ENCODE measurements around the gene LTBP2. TPM values are rescaled to one million over a fixed set of nuclear protein-coding genes. Genes with fewer than 3 reads are reported as not detected.

LTBP2 gene
- total and polyA plus RNA-seq, 2 of the 13 experiments (the other 11 are each of a cell fraction or from before 2014, with no cell fraction given) = 0.20 to 0.41 TPM

DNA sequence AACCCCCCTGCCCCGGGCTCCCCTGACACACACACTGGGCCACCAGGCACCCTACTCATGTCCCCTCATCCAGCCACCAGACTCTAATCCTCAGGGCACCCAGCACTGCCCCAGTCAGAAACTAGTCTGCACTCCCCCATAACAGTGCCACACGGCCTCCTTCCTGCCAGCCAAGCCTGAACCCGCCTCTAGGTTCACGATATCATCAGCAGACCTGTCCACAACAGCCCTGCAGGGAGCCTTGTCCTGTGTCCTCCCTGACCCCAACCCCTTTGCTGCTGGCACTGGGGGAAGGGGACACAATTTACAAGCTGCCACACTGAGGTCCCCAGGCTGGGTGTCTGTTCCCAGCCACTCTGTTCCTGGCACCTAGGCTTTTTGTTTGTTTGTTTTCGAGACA, 33.6 kb downstream of the LTBP2 start:
- Histone ChIP-seq H3K4me1 (ENCODE audit: insufficient read depth, low read length) (peaks cover 2% of the 10 kb centered on the region), H3K9ac (ENCODE audit: insufficient read depth, low read depth, low read length) (no peak overlapping the region), H3K36me3 (replicated peaks in 1 of 2; ENCODE audit: control insufficient read depth in 1 of 2, insufficient read depth in 2 of 2, low read length in 2 of 2) (no peaks in the 10 kb centered on the region), H4K20me1 (ENCODE audit: insufficient read depth, low read length) (no peaks in the 10 kb centered on the region), H2AFZ (ENCODE audit: low read length) (no peak overlapping the region), H3K27ac (ENCODE audit: extremely low read length, insufficient read depth, low read length) (no peak overlapping the region), H3K27me3 (ENCODE audit: control insufficient read depth in 1 of 2, insufficient read depth in 2 of 2, low read length in 2 of 2) (peaks cover 0 to 4% of the 10 kb centered on the region in 2 experiments; a peak in 2 of 5 replicates), H3K4me3 (replicated peaks in 1 of 3; ENCODE audit: insufficient read depth in 1 of 3, low read depth in 2 of 3, low read length in 3 of 3) (no peak overlapping the region), H3K79me2 (ENCODE audit: insufficient read depth, low read length) (no peaks in the 10 kb centered on the region), H3K4me2 (ENCODE audit: low read depth, low read length) (no peak overlapping the region), H3K9me3 (ENCODE audit: low read length) (no peaks in the 10 kb centered on the region)
- ChIA-PET POLR2A (no interaction called here), CTCF (ENCODE audit: low intra/inter-chr PET ratio, low total read pairs) (no interaction called here)
- TF ChIP-seq BORCS8-MEF2B (CRISPR knock-in tag; IDR thresholded peaks at IDR 0.05) = no peak
- no peak for TF ChIP-seq KDM6A (CRISPR knock-in tag; IDR thresholded peaks at IDR 0.05; ENCODE audit: low read depth)
- no peak for TF ChIP-seq ETV6 (CRISPR knock-in tag; conservative IDR thresholded peaks at IDR 0.05)
- no peak for TF ChIP-seq WIZ (CRISPR knock-in tag; IDR thresholded peaks at IDR 0.05)
- no peak for TF ChIP-seq ZBTB39 (CRISPR knock-in tag; IDR thresholded peaks at IDR 0.05)
- TF ChIP-seq HNRNPH1 (optimal IDR thresholded peaks at IDR 0.05; ENCODE audit: low read depth, low read length) = no peak
- no peak for TF ChIP-seq ZNF768 (CRISPR knock-in tag; IDR thresholded peaks at IDR 0.05)
- no peak for TF ChIP-seq MXD4 (CRISPR knock-in tag; IDR thresholded peaks at IDR 0.05)
- TF ChIP-seq NBN (conservative IDR thresholded peaks at IDR 0.05) = no peak
- no peak for TF ChIP-seq SNAI1 (CRISPR knock-in tag; IDR thresholded peaks at IDR 0.05; ENCODE audit: borderline replicate concordance)
- no peak for TF ChIP-seq ZMYM3 (CRISPR knock-in tag; IDR thresholded peaks at IDR 0.05)
- FAIRE-seq (no peak), DNase-seq (ENCODE audit: low spot score) (no peak), ATAC-seq (no peak)
- BruUV-seq (replicated peaks) = no TSS peak
- intact Hi-C loops (cut with micrococcal nuclease; ENCODE audit: unreplicated experiment) = no loop called here
- 50% methylated on average over 3 of the region's 5 CpGs for WGBS (ENCODE audit: low lambda C conversion rate)
- in situ Hi-C loops (cut with HindIII; ENCODE audit: extremely low pct_ligation_motif_present, low pct_unique_long_range_greater_than_20kb) = no loop called here

Data from HepG2 (cell line).